T-helper 1 cell (primary cell): ENCODE results near the gene TMEM220.
"Not testable (repeated sequence)": the region's sequence is repeated elsewhere in the genome, so short reads cannot be mapped to it uniquely, and the experiment has no call there.

Experiments
- DNase-seq, 5 donors: peaks; one replicate each; pipeline ENCODE4 v3.0.0-alpha.2; 2012 to 2020

TMEM220 gene

GRCh38 chr17:10754861-10755591 lies 25.2 kb upstream of the TMEM220 start:
- DNase-seq = no peak

GRCh38 chr17:10754109-10754508 lies 24.3 kb upstream of the TMEM220 start:
- peak in 1 of 5 donors; percentile 5 for DNase-seq

GRCh38 chr17:10752696-10753095 lies 22.9 kb upstream of the TMEM220 start:
- DNase-seq = no peak

GRCh38 chr17:10751563-10751962 lies 21.7 kb upstream of the TMEM220 start:
- DNase-seq = no peak

GRCh38 chr17:10750210-10750609 lies 20.4 kb upstream of the TMEM220 start:
- DNase-seq = no peak

GRCh38 chr17:10748531-10749181 lies 18.8 kb upstream of the TMEM220 start:
- no peak for DNase-seq

- DNase-seq = no peak
Measured at GRCh38 chr17:10745231-10745630, 15.4 kb upstream of the TMEM220 start.

GRCh38 chr17:10744501-10745000 lies 14.7 kb upstream of the TMEM220 start:
- DNase-seq = peak in 2 of 5 donors; percentile 8 to 22

- DNase-seq = no peak
Measured at GRCh38 chr17:10743316-10744009, 13.6 kb upstream of the TMEM220 start.

GRCh38 chr17:10742431-10742830 lies 12.6 kb upstream of the TMEM220 start:
- no peak for DNase-seq

- no peak for DNase-seq
Measured at GRCh38 chr17:10741416-10742135, 11.8 kb upstream of the TMEM220 start.

- no peak for DNase-seq
Measured at GRCh38 chr17:10739386-10739785, 9.6 kb upstream of the TMEM220 start.

- no peak for DNase-seq
Measured at GRCh38 chr17:10738521-10739258, 8.9 kb upstream of the TMEM220 start.

GRCh38 chr17:10737736-10738135 lies 7.9 kb upstream of the TMEM220 start:
- no peak for DNase-seq

GRCh38 chr17:10737168-10737622 lies 7.4 kb upstream of the TMEM220 start:
- peak in 1 of 5 donors; percentile 12 for DNase-seq

GRCh38 chr17:10735821-10736220 lies 6.0 kb upstream of the TMEM220 start:
- DNase-seq = no peak

- no peak for DNase-seq
Measured at GRCh38 chr17:10735251-10735650, 5.4 kb upstream of the TMEM220 start.

GRCh38 chr17:10733666-10734065 lies 3.8 kb upstream of the TMEM220 start:
- no peak for DNase-seq

GRCh38 chr17:10732121-10732520 lies 2.3 kb upstream of the TMEM220 start:
- not testable (repeated sequence) for DNase-seq

GRCh38 chr17:10731408-10731879 lies 1.6 kb upstream of the TMEM220 start:
- no peak for DNase-seq

GRCh38 chr17:10730247-10730646 lies 424 bp upstream of the TMEM220 start:
- DNase-seq = not testable (repeated sequence)

GRCh38 chr17:10728331-10728892 lies 1.4 kb downstream of the TMEM220 start:
- no peak for DNase-seq
